ENCODE results near the gene RPS6KA3.
A peak's percentile ranks its signal among the peaks of the same experiment; 100 is the strongest.
"Not testable (repeated sequence)": the region's sequence is repeated elsewhere in the genome, so short reads cannot be mapped to it uniquely, and the experiment has no call there.

RPS6KA3 gene

DNA sequence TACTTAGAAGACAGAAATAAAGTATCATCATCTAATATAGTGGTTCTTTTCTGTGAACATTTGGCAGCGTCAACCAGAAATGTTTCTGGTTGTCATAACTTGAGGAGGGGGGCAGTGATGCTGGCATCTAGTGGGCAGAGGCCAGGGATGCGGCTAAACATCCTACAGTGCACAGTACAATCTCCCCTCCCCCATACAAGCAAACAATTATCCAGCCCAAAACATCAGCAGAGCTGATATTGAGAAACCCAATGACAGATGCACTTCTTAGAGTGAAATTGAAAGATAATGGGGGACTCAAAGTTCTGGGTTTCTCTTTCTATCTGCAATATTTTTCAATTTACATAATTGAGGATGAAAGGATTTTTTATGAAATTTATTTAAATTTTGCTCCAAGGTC is 123.1 kb downstream of the RPS6KA3 start:
- DNase-seq, result no peak

DNA sequence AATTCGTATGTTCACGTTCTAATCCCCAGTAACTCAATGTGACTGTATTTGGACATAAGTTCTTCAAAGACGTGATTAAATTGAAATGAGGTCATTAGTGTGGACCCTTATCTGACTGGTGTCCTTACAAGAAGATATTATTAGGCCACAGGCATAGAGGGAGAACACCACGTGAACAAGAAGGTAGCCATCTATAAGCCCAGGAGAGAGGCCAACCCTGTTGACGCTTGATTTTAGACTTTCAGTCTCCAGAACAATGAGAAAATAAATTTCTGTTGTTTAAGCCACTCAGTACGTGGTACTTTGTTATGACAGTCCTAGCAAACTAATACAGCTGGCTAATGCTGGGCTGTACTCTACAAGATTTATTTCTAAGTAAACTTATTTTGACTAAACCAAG is 123.6 kb downstream of the RPS6KA3 start:
- no peak for DNase-seq

DNA sequence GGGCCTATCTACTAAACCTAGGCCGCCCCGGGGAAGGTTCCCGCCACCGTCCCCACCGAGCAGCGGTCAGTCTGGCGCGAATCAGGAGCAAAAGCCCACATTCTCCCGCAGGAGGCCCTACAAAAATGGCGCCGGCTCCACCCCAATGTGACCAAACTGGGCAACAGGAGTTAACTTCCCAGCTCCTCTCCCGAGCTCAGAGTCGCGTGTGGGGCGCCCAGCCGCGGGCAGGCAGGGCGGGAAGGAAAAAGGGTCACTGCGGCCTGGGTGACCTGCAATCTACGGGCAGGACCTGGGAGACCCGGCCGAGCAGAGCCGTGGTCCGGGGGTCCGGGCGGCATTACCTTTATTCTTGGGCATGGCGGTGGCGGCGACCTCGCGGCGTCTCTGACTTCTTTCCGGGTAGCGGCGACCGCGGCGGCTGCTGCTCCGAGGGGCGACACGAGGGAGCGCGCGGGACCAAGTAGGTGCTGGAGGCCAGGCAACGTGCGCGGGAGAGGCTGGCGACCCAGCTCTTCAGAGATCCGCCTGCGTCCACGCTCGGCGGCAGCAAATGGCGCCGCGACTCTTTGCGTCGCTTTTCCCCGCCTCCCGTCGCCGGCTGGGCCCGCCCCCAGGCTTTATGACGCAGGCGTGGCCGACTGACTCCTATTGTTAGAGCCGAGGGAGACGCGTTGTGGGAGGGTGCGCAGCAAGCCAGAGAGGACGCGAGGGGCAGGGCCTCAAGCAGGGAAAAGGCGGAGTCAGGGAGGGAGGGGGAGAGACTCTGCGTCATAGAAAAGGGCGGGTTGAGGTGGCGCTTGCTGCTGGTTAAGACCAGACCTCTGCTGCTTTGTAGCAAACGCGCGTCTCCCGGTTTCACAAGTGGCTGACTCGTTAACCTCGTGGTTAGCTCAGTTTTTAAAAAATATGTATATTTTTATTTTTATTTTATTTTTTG is 125.2 kb downstream of the RPS6KA3 start, which contains the start of gene EIF1AX:
EIF1AX (minus strand) TSS at position 558 of the 940 bp plus-strand sequence; CDS start at position 360, 198 bp downstream.
- peak; percentile 80 for DNase-seq

DNA sequence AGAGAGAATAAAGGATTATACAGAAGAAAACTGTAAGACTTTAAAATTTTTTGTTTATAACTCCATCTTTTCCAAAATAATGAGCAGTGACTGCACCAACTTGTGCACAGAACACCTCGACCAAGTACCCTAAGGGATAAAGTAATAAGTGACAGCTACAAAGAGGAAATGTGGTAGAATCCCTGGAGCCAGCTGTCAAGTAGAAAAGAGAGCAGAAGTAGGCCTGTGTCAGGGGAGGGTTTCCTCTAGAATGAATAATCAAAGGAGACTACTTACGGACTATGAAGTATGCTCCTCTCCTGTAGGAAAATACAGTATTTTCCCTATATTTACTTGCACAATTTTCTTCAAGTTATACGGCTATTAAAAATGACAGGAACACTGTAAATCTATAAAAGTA is 126.3 kb downstream of the RPS6KA3 start:
- no peak for DNase-seq

DNA sequence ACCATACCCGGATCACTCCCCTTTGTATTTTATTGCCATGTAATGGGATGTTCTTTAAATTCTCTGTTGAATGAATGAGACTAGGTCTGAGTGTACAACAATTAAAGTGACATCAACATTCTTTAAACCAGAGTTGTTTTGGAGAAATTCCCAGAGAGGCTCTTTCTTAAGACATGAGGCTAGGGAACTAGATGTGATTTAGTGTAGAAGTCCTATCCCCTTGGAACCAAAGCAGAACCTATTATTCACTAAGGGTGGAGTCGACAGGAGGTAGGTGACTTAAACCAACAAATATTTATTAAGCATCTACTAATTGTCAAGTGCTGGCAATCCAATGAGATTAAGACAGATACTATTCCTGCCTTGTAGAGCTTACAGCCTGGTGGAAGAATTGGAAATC is 126.7 kb downstream of the RPS6KA3 start:
- no peak for DNase-seq

DNA sequence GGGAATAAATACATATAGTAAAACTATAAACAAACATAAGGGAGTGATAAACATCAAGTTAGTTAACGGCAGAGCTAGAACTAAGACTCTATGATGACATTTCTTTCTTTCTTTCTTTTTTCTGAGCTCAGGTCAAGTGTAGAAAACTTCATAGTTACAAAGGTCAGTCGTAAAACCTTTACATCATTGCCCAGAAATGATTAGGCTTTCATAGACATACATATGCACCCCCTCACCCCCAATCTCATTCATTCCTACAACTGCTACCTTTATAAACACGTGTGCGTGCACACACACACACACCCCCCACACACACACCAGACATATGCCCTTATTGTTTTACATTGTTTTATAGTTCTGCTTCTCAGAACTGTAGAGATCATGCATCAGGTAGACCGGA is 130.8 kb downstream of the RPS6KA3 start:
- DNase-seq, result no peak

DNA sequence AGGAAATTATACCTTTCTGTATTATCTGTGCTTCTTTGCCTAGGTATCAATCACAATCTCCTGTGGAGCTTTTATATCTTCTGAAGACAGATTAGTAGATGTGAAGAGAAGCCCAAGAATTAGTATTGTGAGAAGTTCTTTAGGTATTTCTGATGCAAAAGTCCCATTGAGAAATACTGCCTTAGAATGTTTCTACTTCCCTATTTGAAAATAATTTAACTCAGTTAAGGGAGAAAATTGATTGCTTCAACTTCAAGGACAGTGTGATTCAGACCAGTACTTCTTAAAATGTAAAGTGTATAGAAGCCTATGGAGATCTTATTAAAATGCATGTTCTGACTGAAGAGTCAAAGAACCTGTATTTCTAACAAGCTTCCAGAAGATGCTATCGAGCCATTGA is 134.0 kb downstream of the RPS6KA3 start:
- DNase-seq, result no peak

DNA sequence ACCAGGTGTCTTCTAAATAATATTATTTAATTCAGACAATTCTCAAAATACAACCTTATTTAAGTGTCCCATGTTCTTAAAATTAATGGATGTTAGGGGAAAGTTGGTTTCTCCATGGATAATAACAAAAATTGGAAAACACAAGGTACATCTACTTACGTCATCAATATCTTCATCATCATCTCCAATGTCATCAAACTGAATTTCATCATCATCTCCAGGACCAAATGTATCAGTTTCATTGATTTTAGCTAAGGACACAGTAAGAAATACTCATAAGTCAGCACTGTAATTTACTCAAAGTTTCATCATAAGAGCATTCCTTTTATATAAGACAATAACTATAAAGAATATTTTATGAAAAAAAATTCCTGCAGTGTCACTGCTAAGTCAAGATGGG is 136.4 kb downstream of the RPS6KA3 start:
- no peak for DNase-seq

DNA sequence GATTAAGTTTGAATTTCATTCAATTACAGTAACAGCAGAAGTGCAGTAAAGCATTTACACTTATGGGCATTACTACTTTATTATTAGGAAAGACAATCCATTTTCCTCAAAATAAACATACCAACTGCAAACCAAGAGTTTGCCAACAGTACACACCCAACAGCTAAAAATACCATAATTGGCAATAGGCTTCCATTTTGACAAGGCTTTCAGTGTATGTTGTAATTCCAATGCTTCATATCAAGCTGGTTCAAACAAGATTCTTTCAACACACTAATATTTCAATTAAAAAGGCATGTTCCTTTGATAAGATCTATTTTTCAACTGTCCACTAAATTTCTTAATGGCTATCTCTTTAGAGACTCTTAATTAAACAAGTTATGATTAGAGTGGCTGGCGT is 137.2 kb downstream of the RPS6KA3 start:
- DNase-seq, result no peak

DNA sequence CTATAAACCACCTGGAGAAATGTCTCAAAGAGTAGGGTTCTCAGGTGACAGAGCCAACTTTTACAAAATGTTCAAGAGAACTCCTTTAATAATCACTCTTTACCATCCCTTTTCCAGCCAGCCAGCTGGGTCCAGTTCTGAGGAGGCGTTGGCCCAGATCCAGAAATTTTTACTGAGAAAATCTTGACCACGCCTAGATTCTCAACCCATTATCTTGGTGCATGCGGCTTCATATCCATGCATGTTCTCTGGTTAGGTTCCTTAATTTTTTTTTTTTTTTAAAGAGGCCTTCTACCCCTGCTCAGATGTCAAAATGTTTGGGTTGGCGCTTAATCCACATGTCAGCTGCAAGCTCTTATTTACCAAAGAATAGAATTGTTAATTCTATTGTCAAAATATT is 138.0 kb downstream of the RPS6KA3 start:
- no peak for DNase-seq

DNA sequence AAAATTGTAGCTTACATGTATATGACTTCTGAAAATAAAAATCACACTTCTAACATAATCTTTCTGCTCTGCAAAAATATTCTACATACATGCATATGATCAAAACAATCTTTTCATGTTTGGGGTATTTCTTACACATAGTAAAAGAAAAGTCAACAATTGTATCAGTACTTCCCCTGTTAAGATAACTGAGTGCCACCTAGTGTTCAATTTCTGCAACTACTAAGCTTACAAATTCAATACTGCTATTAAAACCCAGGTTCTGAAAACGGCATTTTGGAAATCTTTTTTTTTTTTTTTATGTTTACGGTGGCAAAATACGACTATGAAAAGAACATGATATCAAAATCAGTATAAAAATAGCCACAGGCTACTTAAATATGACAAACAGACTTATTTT is 139.3 kb downstream of the RPS6KA3 start:
- DNase-seq, result not testable (repeated sequence)

DNA sequence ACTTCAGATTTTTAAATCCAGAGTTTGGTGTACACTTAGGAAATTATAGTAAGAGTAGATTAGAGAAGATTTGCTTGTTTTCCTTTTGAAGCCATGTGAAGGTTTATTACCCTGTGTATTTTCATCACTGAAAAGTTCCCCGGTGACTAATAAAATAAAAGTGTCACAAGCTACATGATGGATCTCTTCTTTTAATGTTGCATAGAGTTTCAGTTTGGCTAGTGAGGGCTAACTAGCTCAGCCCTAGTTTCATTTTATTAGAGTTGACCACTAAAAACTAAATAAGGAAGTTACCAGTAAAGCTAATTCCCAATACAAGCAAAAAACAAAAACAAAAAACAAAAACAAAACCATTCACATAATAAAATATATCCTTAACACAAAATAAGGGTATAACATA is 139.9 kb downstream of the RPS6KA3 start:
- DNase-seq, result not testable (repeated sequence)

DNA sequence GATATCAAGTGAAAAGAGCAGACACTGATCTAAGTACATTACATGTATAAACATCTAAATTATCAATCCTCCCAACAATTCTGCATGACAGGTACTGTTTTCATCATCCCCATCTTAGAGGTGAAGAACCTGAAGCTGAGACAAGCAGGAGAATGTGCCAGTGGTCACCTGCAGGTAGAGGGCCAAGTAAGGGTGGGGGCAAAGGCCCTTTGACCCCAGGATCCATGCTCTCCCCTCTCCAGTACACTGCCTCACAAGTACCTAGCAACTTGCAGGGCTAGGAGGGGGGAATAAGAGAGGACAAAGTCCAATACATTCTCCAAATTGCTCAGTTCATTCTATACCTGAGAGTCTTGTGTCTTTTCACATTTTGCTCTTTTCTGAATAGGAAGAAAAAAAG is 141.7 kb downstream of the RPS6KA3 start:
- DNase-seq, result no peak

DNA sequence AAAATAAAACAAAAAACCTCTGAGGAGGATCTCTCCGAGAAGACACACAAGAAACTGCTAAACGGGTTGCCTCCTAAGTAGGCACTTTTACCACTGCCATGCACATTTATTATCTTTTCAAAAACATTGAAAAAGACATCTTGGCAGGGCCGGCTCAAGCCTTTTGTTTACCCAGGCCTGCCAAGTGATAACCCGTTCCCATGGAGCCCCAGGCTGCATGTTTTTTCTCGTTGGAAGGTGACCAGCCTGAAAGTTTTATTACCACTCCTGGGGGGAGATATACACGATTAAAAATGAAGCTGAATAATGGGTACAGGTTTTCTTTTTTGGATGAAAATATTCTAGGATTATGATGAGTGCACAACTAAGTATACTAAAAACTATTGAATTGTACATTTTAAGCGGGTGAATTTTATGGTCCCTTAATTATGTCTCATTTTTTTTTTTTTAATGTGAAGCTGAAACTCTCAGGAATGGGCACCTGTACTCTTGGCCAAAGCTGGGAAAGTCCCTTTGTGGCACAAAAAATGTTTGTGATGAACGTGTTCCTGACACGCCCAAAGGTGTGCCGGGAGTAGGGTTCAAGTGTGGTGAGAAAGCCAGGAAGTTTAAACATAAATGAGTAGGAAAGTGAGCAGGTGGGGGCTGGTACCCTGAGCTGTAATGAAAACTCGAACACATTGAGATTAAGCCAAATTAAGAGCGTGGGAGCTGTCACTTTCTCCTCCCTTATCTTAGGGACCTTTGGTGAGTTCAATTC is 148.5 kb downstream of the RPS6KA3 start:
- no peak for DNase-seq

DNA sequence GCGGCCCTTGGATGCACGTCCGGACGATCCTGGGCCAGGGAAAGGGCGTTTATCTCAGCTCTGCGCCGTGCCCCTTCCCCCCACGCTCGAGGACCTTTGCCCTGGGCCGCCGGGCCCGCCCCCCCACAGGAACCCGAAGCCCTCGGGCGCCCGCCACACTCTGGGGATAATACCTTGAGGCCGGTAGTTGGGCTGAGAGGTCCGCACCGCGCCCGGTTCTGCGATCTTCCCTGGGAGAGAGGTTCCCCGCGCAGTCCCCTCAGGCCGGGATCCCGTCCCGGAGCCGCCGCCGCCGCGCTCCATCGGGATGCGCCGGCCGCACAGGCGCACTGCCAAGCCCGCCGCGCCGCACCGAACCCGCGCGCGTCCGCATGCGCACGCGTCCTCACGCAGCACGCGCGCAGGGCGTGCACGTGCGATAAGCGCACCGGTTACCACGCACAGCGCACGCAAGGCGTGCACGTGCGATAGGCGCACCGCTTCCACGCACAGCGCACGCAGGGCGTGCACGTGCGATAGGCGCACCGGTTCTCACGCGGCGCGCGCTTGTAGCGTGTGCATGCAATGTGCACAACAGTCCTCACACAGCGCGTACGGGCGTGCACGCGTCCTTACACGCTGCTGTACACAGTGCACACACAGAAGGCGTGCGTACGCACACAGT is 150.0 kb downstream of the RPS6KA3 start, which contains the start of gene MAP7D2:
MAP7D2 (minus strand) TSS at position 331 of the 664 bp plus-strand sequence; CDS start at position 303, 28 bp downstream.
- peak; percentile 49 for DNase-seq

DNA sequence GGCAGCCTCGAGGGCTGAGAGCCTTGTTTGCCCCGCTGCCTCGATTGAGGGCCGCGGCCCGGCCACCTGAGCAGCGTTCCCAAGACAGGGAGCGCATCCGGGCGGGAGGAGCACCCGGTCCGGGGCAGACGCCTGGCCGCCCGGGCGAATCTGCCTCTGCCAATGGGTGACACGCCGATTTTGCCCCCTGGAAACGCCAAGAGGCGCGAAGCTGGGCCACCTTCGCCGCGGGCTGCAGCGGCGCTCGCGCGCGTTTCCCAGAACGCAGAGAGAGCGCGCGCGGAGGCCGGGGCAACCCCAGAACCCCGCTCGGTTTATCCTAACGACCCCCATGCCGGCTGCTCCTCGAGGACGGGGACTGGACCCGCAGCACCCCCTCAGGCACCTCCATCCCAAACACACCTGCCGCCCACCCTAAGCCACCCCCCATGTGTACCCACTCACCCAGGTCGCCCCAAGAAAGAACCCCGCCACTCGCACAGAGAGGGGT is 150.6 kb downstream of the RPS6KA3 start:
- peak; percentile 31 for DNase-seq

DNA sequence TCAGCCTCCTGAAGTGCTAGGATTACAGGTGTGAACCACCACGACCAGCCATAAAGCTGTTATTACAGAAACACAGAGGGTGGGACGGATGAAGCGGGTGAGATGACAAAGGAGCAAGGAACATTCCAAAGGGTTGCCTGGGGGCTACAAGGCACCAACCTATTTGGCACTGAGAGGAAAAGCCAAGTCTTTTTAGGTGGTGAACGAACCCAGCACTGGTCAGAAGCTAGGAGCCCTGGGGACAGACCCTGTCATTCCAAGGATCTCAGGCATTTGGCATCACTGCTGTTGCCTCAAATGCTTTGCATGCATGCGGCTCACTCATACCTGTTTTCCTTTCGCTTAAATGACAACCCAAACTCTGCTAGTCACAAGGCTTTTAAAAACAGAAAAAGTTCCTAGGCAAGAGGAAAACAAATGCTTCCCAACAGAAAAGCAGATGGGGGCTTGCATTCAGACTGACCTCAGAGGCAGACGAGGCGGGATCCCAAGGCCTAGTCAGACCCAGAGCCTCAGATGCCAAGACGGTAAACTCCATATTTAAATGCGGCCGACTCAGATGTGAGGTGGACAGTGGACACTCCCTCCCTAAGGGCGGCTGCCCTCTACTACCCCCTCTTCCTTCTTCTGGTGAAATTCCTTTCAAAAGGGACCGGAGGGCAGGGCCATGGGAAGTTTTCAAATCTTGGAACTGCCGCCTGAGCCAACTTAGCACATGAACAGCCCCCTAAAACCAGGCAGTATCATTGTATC is 154.5 kb downstream of the RPS6KA3 start:
- DNase-seq, result no peak

DNA sequence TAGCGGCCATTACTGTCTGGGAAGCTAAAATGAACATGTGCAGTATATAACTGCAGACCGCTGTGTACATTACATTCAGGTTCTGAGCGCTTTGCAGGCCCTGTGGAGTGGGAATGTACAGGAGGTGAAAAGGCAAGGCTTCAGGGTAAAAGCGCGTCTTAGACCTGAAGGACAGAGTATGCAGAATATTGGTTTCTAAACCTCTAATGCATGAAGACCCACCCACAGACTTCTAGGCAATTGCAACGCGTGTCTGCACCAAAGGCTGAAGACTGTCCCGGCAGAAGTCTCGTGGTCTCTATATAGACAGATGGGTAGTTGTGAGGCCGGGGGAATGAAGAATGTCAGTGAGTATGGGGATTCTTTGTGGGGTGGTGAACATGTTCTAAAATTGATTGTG is 155.4 kb downstream of the RPS6KA3 start:
- DNase-seq, result no peak

DNA sequence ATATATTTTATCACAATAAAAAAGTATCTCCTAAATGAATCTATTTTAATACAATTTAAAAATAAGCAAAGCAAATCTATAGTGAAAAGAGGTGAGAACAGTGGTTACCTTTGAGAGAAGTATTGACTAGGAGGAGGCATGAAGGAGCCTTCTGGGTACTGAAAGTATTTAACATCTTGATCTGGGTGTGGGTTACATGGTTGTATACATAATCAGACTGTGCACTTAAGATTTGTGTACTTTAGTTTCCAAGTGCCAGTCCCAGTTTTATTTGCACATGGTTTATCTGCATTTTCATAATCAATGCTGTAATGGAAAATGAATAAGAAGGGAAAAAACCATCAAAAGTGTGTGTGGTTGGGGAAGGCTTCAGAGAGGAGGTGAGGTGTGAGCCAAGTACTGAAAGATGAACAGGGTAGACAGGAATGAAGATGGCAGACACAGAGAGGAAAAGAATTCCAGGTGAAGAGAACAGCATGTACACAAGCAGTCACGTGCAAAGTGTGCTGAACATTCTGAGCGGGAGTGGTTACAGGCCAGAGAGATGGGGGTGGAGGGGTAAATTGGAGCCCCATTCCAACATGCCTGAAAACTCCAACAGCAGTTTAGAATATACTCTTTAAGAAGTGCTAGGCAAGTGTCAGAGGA is 164.7 kb downstream of the RPS6KA3 start:
- no peak for DNase-seq

Measured in right kidney (tissue), 1 donor.